ENCODE data around the gene ZNF665. TPM values are rescaled to one million over a fixed set of nuclear protein-coding genes. Genes with fewer than 3 reads are reported as not detected.
"Not testable (repeated sequence)": the region's sequence is repeated elsewhere in the genome, so short reads cannot be mapped to it uniquely, and the experiment has no call there.

Gene ZNF665
- total RNA-seq (4.7 TPM), polyA plus RNA-seq (ENCODE audit: insufficient read depth in 1 of 8, insufficient read length in 8 of 8, low replicate concordance in 1 of 8) (1 to 10 TPM; 3.3 to 4.9 (median 3.8) TPM)
- long read RNA-seq, donor 1, result 0 reads
- long read RNA-seq, donor 2, result 0 reads
- long read RNA-seq, donor 3, result 0 reads
- long read RNA-seq, donor 4, full-length matches to known transcripts, result 2 of 2 reads
- long read RNA-seq, donor 4, partial matches to known transcripts, result 0 of 2 reads
- long read RNA-seq, donor 4, other reads (novel, unspliced or antisense), result 0 of 2 reads
- long read RNA-seq, donor 5, result 0 reads
- long read RNA-seq, donor 6, result 0 reads
- long read RNA-seq, donor 7, partial matches to known transcripts, result 0 of 1 reads
- long read RNA-seq, donor 7, other reads (novel, unspliced or antisense), result 0 of 1 reads
- long read RNA-seq, donor 8, partial matches to known transcripts, result 0 of 1 reads
- long read RNA-seq, donor 8, other reads (novel, unspliced or antisense), result 0 of 1 reads
- long read RNA-seq, donor 9, full-length matches to known transcripts, result 1 of 1 reads
- long read RNA-seq, donor 9, partial matches to known transcripts, result 0 of 1 reads
- long read RNA-seq, donor 9, other reads (novel, unspliced or antisense), result 0 of 1 reads
- long read RNA-seq, donor 10, partial matches to known transcripts, result 0 of 1 reads
- long read RNA-seq, donor 10, other reads (novel, unspliced or antisense), result 0 of 1 reads
- long read RNA-seq, donor 11, result 0 reads

- peaks cover 4% of the 10 kb centered on the region for H3K36me3 ChIP-seq (ENCODE audit: control insufficient read depth, insufficient read depth, low read length)
- DNase-seq, result peak; percentile 94
- H3K9me3 ChIP-seq (replicated peaks; ENCODE audit: control insufficient read depth, low read depth, low read length), result no peaks in the 10 kb centered on the region
- no peaks in the 10 kb centered on the region for H3K27me3 ChIP-seq (ENCODE audit: control insufficient read depth, insufficient read depth, low read length)
- peak within 1 kb of the TSS; percentile 82 for H3K4me3 ChIP-seq (ENCODE audit: low read length)
- peak within 1 kb of the TSS; percentile 84 for H3K27ac ChIP-seq (ENCODE audit: low read length)
- peaks cover 15% of the 10 kb centered on the region for H3K4me1 ChIP-seq (ENCODE audit: control insufficient read depth, insufficient read depth, low read length)
- WGBS (ENCODE audit: insufficient coverage), result under 1% methylated on average over 41 of the region's 53 CpGs
These were observed at the start of gene ZNF665 for GRCh38 chr19:53192771-53193534. Gene ZNF665 (minus strand): TSS chr19:53193358. CDS start chr19:53182898, 10,460 bp downstream.

- no peak for DNase-seq
- Histone ChIP-seq H3K4me3 (ENCODE audit: low read length) (no peak overlapping the region), H3K36me3 (ENCODE audit: control insufficient read depth, insufficient read depth, low read length) (peaks cover 27% of the 10 kb centered on the region), H3K9me3 (replicated peaks; ENCODE audit: control insufficient read depth, low read depth, low read length) (peaks cover 58% of the 10 kb centered on the region), H3K4me1 (ENCODE audit: control insufficient read depth, insufficient read depth, low read length) (no peaks in the 10 kb centered on the region), H3K27ac (ENCODE audit: low read length) (no peak overlapping the region), H3K27me3 (ENCODE audit: control insufficient read depth, insufficient read depth, low read length) (no peaks in the 10 kb centered on the region)
- no CpG with 5 or more reads among the region's 4 CpGs for WGBS (ENCODE audit: insufficient coverage)
These were observed 44.1 kb upstream of the ZNF665 start for GRCh38 chr19:53237114-53237777.

GRCh38 chr19:53224606-53225005 lies 31.4 kb upstream of the ZNF665 start:
- WGBS (ENCODE audit: insufficient coverage), result 95% methylated on average over 4 of the region's 20 CpGs
- H3K36me3 ChIP-seq (ENCODE audit: control insufficient read depth, insufficient read depth, low read length), result no peaks in the 10 kb centered on the region
- no peaks in the 10 kb centered on the region for H3K27me3 ChIP-seq (ENCODE audit: control insufficient read depth, insufficient read depth, low read length)
- no peaks in the 10 kb centered on the region for H3K4me1 ChIP-seq (ENCODE audit: control insufficient read depth, insufficient read depth, low read length)
- H3K4me3 ChIP-seq (ENCODE audit: low read length), result no peak overlapping the region
- peaks cover 36% of the 10 kb centered on the region for H3K9me3 ChIP-seq (replicated peaks; ENCODE audit: control insufficient read depth, low read depth, low read length)
- no peak for DNase-seq
- H3K27ac ChIP-seq (ENCODE audit: low read length), result no peak overlapping the region

- not testable (repeated sequence) for H3K4me3 ChIP-seq (ENCODE audit: low read length); H3K4me1 ChIP-seq (ENCODE audit: control insufficient read depth, insufficient read depth, low read length); H3K27me3 ChIP-seq (ENCODE audit: control insufficient read depth, insufficient read depth, low read length); DNase-seq; H3K27ac ChIP-seq (ENCODE audit: low read length); H3K36me3 ChIP-seq (ENCODE audit: control insufficient read depth, insufficient read depth, low read length)
- WGBS (ENCODE audit: insufficient coverage), result 100% methylated on average over 2 of the region's 28 CpGs
- H3K9me3 ChIP-seq (replicated peaks; ENCODE audit: control insufficient read depth, low read depth, low read length), result peaks cover 38% of the 10 kb centered on the region
These were observed 29.6 kb upstream of the ZNF665 start for GRCh38 chr19:53222716-53223115.

GRCh38 chr19:53212703-53213320 lies 19.7 kb upstream of the ZNF665 start:
- Histone ChIP-seq H3K36me3 (ENCODE audit: control insufficient read depth, insufficient read depth, low read length) (peaks cover 11% of the 10 kb centered on the region), H3K27me3 (ENCODE audit: control insufficient read depth, insufficient read depth, low read length) (no peaks in the 10 kb centered on the region), H3K4me3 (ENCODE audit: low read length) (no peak overlapping the region), H3K9me3 (replicated peaks; ENCODE audit: control insufficient read depth, low read depth, low read length) (peaks cover 71% of the 10 kb centered on the region), H3K4me1 (ENCODE audit: control insufficient read depth, insufficient read depth, low read length) (no peaks in the 10 kb centered on the region), H3K27ac (ENCODE audit: low read length) (no peak overlapping the region)
- no CpG with 5 or more reads among the region's 2 CpGs for WGBS (ENCODE audit: insufficient coverage)
- no peak for DNase-seq

GRCh38 chr19:53211554-53211953 lies 18.4 kb upstream of the ZNF665 start:
- not testable (repeated sequence) for H3K4me1 ChIP-seq (ENCODE audit: control insufficient read depth, insufficient read depth, low read length); DNase-seq; H3K27ac ChIP-seq (ENCODE audit: low read length); H3K27me3 ChIP-seq (ENCODE audit: control insufficient read depth, insufficient read depth, low read length); H3K4me3 ChIP-seq (ENCODE audit: low read length)
- no CpG with 5 or more reads among the region's 3 CpGs for WGBS (ENCODE audit: insufficient coverage)
- H3K9me3 ChIP-seq (replicated peaks; ENCODE audit: control insufficient read depth, low read depth, low read length), result peaks cover 65% of the 10 kb centered on the region
- H3K36me3 ChIP-seq (ENCODE audit: control insufficient read depth, insufficient read depth, low read length), result peaks cover 11% of the 10 kb centered on the region

GRCh38 chr19:53196777-53197396 lies 3.7 kb upstream of the ZNF665 start:
- Histone ChIP-seq H3K36me3 (ENCODE audit: control insufficient read depth, insufficient read depth, low read length) (peaks cover 7% of the 10 kb centered on the region), H3K27ac (ENCODE audit: low read length) (peak overlapping the region; percentile 90), H3K27me3 (ENCODE audit: control insufficient read depth, insufficient read depth, low read length) (no peaks in the 10 kb centered on the region), H3K9me3 (replicated peaks; ENCODE audit: control insufficient read depth, low read depth, low read length) (peaks cover 9% of the 10 kb centered on the region), H3K4me1 (ENCODE audit: control insufficient read depth, insufficient read depth, low read length) (peaks cover 15% of the 10 kb centered on the region), H3K4me3 (ENCODE audit: low read length) (peak overlapping the region; percentile 93)
- peak; percentile 97 for DNase-seq
- WGBS (ENCODE audit: insufficient coverage), result 0% methylated on average over 16 of the region's 42 CpGs

- no peaks in the 10 kb centered on the region for H3K27me3 ChIP-seq (ENCODE audit: control insufficient read depth, insufficient read depth, low read length)
- peak; percentile 92 for DNase-seq
- 0% methylated on average over 1 of the region's 3 CpGs for WGBS (ENCODE audit: insufficient coverage)
- no peak overlapping the region for H3K4me3 ChIP-seq (ENCODE audit: low read length)
- H3K36me3 ChIP-seq (ENCODE audit: control insufficient read depth, insufficient read depth, low read length), result peaks cover 4% of the 10 kb centered on the region
- H3K4me1 ChIP-seq (ENCODE audit: control insufficient read depth, insufficient read depth, low read length), result peaks cover 15% of the 10 kb centered on the region
- H3K27ac ChIP-seq (ENCODE audit: low read length), result no peak overlapping the region
- peaks cover 4% of the 10 kb centered on the region for H3K9me3 ChIP-seq (replicated peaks; ENCODE audit: control insufficient read depth, low read depth, low read length)
These were observed 2.2 kb upstream of the ZNF665 start for GRCh38 chr19:53195265-53195903.
